Parathyroid adenoma (tissue), 2 donors: Measurements from ENCODE around the gene EPS8L1.
A peak's percentile ranks its signal among the peaks of the same experiment; 100 is the strongest.

Experiments
- H2AFZ ChIP-seq: fragments of 300-600 bp; sonication (generic); one replicate; pipeline ENCODE4 v1.7.0; 2017; ENCODE audit warnings: antibody characterized with exemption, mild to moderate bottlenecking
- H3K27ac ChIP-seq: fragments of 300-600 bp; sonication (generic); one replicate; pipeline ENCODE4 v1.7.0; 2017
- H3K27me3 ChIP-seq: fragments of 300-600 bp; sonication (generic); one replicate; pipeline ENCODE4 v1.7.0; 2017; ENCODE audit warnings: low read length; ENCODE audit not compliant: control insufficient read depth, insufficient read depth
- H3K36me3 ChIP-seq: fragments of 300-600 bp; sonication (generic); one replicate; pipeline ENCODE4 v1.7.0; 2017; ENCODE audit warnings: low read length; ENCODE audit not compliant: control insufficient read depth, insufficient read depth
- H3K4me1 ChIP-seq: fragments of 300-600 bp; sonication (generic); one replicate; pipeline ENCODE4 v1.7.0; 2017; ENCODE audit warnings: control low read depth
- H3K4me2 ChIP-seq: fragments of 300-600 bp; sonication (generic); one replicate; pipeline ENCODE4 v1.7.0; 2017; ENCODE audit warnings: low read length
- H3K4me3 ChIP-seq: fragments of 300-600 bp; sonication (generic); one replicate; pipeline ENCODE4 v1.7.0; 2017; ENCODE audit warnings: low read depth, low read length
- H3K79me2 ChIP-seq: fragments of 300-600 bp; sonication (generic); one replicate; pipeline ENCODE4 v1.7.0; 2017; ENCODE audit warnings: control low read depth
- H3K9ac ChIP-seq: fragments of 300-600 bp; sonication (generic); one replicate; pipeline ENCODE4 v1.7.0; 2017; ENCODE audit warnings: mild to moderate bottlenecking
- H3K9me3 ChIP-seq: fragments of 300-600 bp; sonication (generic); one replicate; pipeline ENCODE4 v1.7.0; 2017; ENCODE audit warnings: low read length; ENCODE audit not compliant: control insufficient read depth
- CTCF ChIP-seq: fragments of 300-600 bp; sonication (generic); IDR thresholded peaks from one replicate; pipeline ENCODE4 v1.7.0; 2017; ENCODE audit warnings: antibody characterized with exemption, mild to moderate bottlenecking
- donor health status: primary hyperparathyroidism.

EPS8L1 gene

DNA sequence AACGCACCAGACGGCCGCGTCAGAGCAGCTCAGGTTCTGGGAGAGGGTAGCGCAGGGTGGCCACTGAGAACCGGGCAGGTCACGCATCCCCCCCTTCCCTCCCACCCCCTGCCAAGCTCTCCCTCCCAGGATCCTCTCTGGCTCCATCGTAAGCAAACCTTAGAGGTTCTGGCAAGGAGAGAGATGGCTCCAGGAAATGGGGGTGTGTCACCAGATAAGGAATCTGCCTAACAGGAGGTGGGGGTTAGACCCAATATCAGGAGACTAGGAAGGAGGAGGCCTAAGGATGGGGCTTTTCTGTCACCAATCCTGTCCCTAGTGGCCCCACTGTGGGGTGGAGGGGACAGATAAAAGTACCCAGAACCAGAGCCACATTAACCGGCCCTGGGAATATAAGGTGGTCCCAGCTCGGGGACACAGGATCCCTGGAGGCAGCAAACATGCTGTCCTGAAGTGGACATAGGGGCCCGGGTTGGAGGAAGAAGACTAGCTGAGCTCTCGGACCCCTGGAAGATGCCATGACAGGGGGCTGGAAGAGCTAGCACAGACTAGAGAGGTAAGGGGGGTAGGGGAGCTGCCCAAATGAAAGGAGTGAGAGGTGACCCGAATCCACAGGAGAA lies 39.9 kb downstream of the EPS8L1 start:
- TF ChIP-seq CTCF: no peak
- no peak overlapping the region for H3K9ac ChIP-seq
- H3K27ac ChIP-seq: peak overlapping the region; percentile 79
- H3K4me1 ChIP-seq: peaks cover 19% of the 10 kb centered on the region
- no peak overlapping the region for H2AFZ ChIP-seq
- H3K9me3 ChIP-seq: no peaks in the 10 kb centered on the region
- H3K4me2 ChIP-seq: peak overlapping the region; percentile 99
- no peaks in the 10 kb centered on the region for H3K27me3 ChIP-seq
- H3K36me3 ChIP-seq: no peaks in the 10 kb centered on the region
- peaks cover 33% of the 10 kb centered on the region for H3K79me2 ChIP-seq
- peak overlapping the region; percentile 86 for H3K4me3 ChIP-seq

- H3K4me1 ChIP-seq: peaks cover 19% of the 10 kb centered on the region
- TF ChIP-seq CTCF: no peak
Observed at GRCh38 chr19:55116232-55116858, 40.7 kb downstream of the EPS8L1 start.

DNA sequence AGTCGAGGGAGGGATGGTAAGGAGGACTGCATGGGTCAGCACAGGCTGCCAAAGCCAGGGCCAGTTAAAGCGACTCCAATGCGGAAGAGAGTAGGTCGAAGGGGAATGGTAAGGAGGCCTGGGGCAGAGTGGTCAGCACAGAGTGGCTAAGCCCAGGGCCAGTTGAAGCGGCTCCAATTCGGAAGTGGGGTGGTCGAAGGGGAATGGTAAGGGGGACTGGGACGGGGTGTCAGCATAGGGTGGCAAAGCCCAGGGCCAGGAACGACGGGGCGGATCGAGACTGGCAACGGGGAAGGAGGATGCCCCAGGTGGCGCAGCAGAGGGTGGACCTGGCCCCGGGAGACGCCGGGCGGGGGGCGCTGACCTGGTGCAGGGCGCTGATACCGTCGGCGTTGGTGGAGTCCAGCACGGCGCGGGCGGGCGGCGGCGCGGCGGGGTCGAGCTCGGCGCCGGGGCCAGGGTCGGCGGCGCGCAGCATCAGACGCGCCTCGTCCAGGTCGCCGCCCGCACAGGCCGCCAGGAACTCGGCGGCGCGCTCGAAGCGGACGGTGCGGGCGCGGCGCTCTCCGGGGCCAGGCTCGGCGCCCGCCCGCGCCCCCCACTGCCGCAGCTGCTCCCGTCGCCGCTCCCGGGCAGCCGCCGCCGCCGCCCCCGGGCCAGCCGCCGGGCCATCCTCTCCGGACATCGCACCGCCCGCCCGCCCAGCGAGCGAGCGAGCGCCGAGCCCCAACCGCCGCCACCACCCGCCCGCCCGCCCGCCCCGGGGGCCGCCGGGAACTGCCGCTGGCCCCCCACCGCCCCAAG lies 41.4 kb downstream of the EPS8L1 start, which contains the start of gene PPP1R12C:
Gene PPP1R12C, minus strand, starts transcription at position 779 of the 804 bp plus-strand sequence. Its CDS starts 94 bp downstream, at position 685.
- peak within 1 kb of the TSS; percentile 86 for H3K4me3 ChIP-seq
- TF ChIP-seq CTCF: no peak
- peaks cover 19% of the 10 kb centered on the region for H3K4me1 ChIP-seq
- H3K36me3 ChIP-seq: no peaks in the 10 kb centered on the region
- H3K79me2 ChIP-seq: peaks cover 33% of the 10 kb centered on the region
- H3K9ac ChIP-seq: peak within 1 kb of the TSS; percentile 87
- no peaks in the 10 kb centered on the region for H3K27me3 ChIP-seq
- peak within 1 kb of the TSS; percentile 99 for H3K4me2 ChIP-seq
- no peaks in the 10 kb centered on the region for H3K9me3 ChIP-seq
- H2AFZ ChIP-seq: peak within 1 kb of the TSS; percentile 79
- H3K27ac ChIP-seq: peak within 1 kb of the TSS; percentile 79

More at GRCh38 chr19:55116232-55116858, 40.7 kb downstream of the EPS8L1 start:
- no peaks in the 10 kb centered on the region for H3K27me3 ChIP-seq
- no peaks in the 10 kb centered on the region for H3K9me3 ChIP-seq
- no peaks in the 10 kb centered on the region for H3K36me3 ChIP-seq
- H2AFZ ChIP-seq: peak overlapping the region; percentile 60
- H3K27ac ChIP-seq: peak overlapping the region; percentile 79
- peak overlapping the region; percentile 99 for H3K4me2 ChIP-seq
- H3K79me2 ChIP-seq: peaks cover 33% of the 10 kb centered on the region
- peak overlapping the region; percentile 87 for H3K9ac ChIP-seq
- peak overlapping the region; percentile 86 for H3K4me3 ChIP-seq

- H3K9me3 ChIP-seq: no peaks in the 10 kb centered on the region
- H2AFZ ChIP-seq: peak overlapping the region; percentile 79
- peaks cover 28% of the 10 kb centered on the region for H3K79me2 ChIP-seq
- H3K27me3 ChIP-seq: no peaks in the 10 kb centered on the region
- H3K9ac ChIP-seq: no peak overlapping the region
- TF ChIP-seq CTCF: no peak
- H3K36me3 ChIP-seq: no peaks in the 10 kb centered on the region
- H3K27ac ChIP-seq: peak overlapping the region; percentile 59
- peak overlapping the region; percentile 66 for H3K4me3 ChIP-seq
- peaks cover 19% of the 10 kb centered on the region for H3K4me1 ChIP-seq
- H3K4me2 ChIP-seq: peak overlapping the region; percentile 84
Observed at GRCh38 chr19:55117663-55118391, 42.2 kb downstream of the EPS8L1 start.
